Measurements from ENCODE around the gene CST6. TPM values are rescaled to one million over a fixed set of nuclear protein-coding genes. Genes with fewer than 3 reads are reported as not detected.

CST6 gene
- total and polyA plus RNA-seq, 2 of the 4 experiments (the other 2 are of a cell fraction), result 0.54 to 3.0 TPM

- no peak for DNase-seq
- Histone ChIP-seq H3K36me3 (ENCODE audit: control insufficient read depth, insufficient read depth, low read length) (peaks cover 59% of the 10 kb centered on the region), H4K8ac (ENCODE audit: low read depth in 2 of 2, low read length in 2 of 2) (no peak overlapping the region), H3K4me2 (ENCODE audit: low read depth, low read length) (no peak overlapping the region), H4K20me1 (ENCODE audit: insufficient read depth, low read length) (peaks cover 7% of the 10 kb centered on the region), H2AFZ (replicated peaks; ENCODE audit: low read length, poor library complexity) (no peak overlapping the region), H4K91ac (ENCODE audit: insufficient read depth, low read depth, low read length) (no peak overlapping the region), H3K9me1 (ENCODE audit: insufficient read depth, low read length) (peaks cover 4% of the 10 kb centered on the region; the same call in 1 of the 2 replicates), H3K9me3 (ENCODE audit: control insufficient read depth, insufficient read depth, low read length) (no peaks in the 10 kb centered on the region), H3K27me3 (ENCODE audit: control insufficient read depth, insufficient read depth, low read length) (no peaks in the 10 kb centered on the region), H2BK5ac (ENCODE audit: low read depth, low read length, poor library complexity, severe bottlenecking) (no peak overlapping the region), H3K27ac (ENCODE audit: insufficient read depth, low read length) (no peak overlapping the region), H2AK5ac (ENCODE audit: low read depth, low read length) (no peak overlapping the region), H3K4ac (ENCODE audit: low read depth, low read length) (no peak overlapping the region), H3K9ac (ENCODE audit: low read depth, low read length) (no peak overlapping the region), H3K79me1 (ENCODE audit: low read depth in 1 of 2, low read length in 2 of 2) (peaks cover 18 to 60% of the 10 kb centered on the region in 2 experiments), H3K4me3 (ENCODE audit: insufficient read depth, low read depth, low read length) (no peak overlapping the region), H2AK9ac (replicated peaks; ENCODE audit: low read depth, low read length, poor library complexity) (peak overlapping the region; percentile 50), H3K4me1 (ENCODE audit: control insufficient read depth, insufficient read depth, low read length) (peaks cover 7% of the 10 kb centered on the region), H2BK15ac (ENCODE audit: low read depth, low read length) (no peak overlapping the region), H4K5ac (ENCODE audit: low read depth, low read length) (no peak overlapping the region), H3K23ac (ENCODE audit: low read depth, low read length) (no peak overlapping the region), H2BK120ac (ENCODE audit: low read depth, low read length) (no peak overlapping the region), H3K14ac (replicated peaks; ENCODE audit: low read depth, low read length) (no peak overlapping the region), H3K18ac (ENCODE audit: low read depth, low read length) (no peak overlapping the region), H2BK20ac (ENCODE audit: low read depth, low read length) (no peak overlapping the region), H3K56ac (ENCODE audit: extremely low read depth, insufficient read depth, low read length) (no peak overlapping the region)
- no peak for TF ChIP-seq MAFK (IDR thresholded peaks at IDR 0.05; ENCODE audit: low read depth, low read length)
- no peak for TF ChIP-seq RAD21 (IDR thresholded peaks at IDR 0.05; ENCODE audit: low read length)
- TF ChIP-seq ELK1 (IDR thresholded peaks at IDR 0.05; ENCODE audit: borderline replicate concordance, low read depth, low read length), result no peak
- TF ChIP-seq POLR2A (IDR thresholded peaks at IDR 0.05; ENCODE audit: low read depth, low read length), result no peak
- TF ChIP-seq RFX5 (IDR thresholded peaks at IDR 0.05; ENCODE audit: low read depth, low read length), result no peak
- TF ChIP-seq CHD1 (IDR thresholded peaks at IDR 0.05; ENCODE audit: low read depth, low read length), result no peak
- no peak for TF ChIP-seq USF2 (IDR thresholded peaks at IDR 0.05; ENCODE audit: low read depth, low read length)
- TF ChIP-seq NFE2L2 (IDR thresholded peaks at IDR 0.05; ENCODE audit: low read depth, low read length), result no peak
- no TSS peak for BruUV-seq (replicated peaks)
- in situ Hi-C loops (cut with MboI; ENCODE audit: low sequenced_read_pairs), result no loop called here
- intact Hi-C loops (cut with micrococcal nuclease), result no loop called here
- ChIA-PET POLR2A (ENCODE audit: unreplicated experiment) (no interaction called here), CTCF (no interaction called here)
- WGBS, 2 experiments (ENCODE audit: extremely low coverage in 2 of 2, insufficient read length in 1 of 2), result 100% methylated on average over 6 of the region's 30 CpGs; no CpG with 5 or more reads in 1 of the 2 experiments
- no peak for ATAC-seq (ENCODE audit: low read depth)
- dilution Hi-C loops (cut with HindIII; ENCODE audit: low sequenced_read_pairs, unreplicated experiment), result no loop called here
These were observed 44.4 kb upstream of the CST6 start for GRCh38 chr11:65967329-65967934.

Data from IMR-90 (cell line).